K562 (cell line): ENCODE results near the gene SOWAHD. TPM values are rescaled to one million over a fixed set of nuclear protein-coding genes. Genes with fewer than 3 reads are reported as not detected.
A peak's percentile ranks its signal among the peaks of the same experiment; 100 is the strongest.
"Not testable (repeated sequence)": the region's sequence is repeated elsewhere in the genome, so short reads cannot be mapped to it uniquely, and the experiment has no call there.

Experiments
- ATAC-seq: fragments of 200-7000 bp; cut with Tn5 transposase; 3 replicates; pipeline ENCODE4 v1.9.1; 2020; ENCODE audit warnings: moderate library complexity
- BruUV-seq: library from RNA; stranded (reverse); fragments of 400-500 nt; replicated peaks from 2 replicates; lab custom pipeline; 2021; lab: Mats Ljungman, UMichigan
- CTCF ChIA-PET: fragments of 300-600 bp; formaldehyde crosslinking; extraction: SDS; loops from one replicate; lab custom pipeline; 2021; ENCODE audit warnings: low intra/inter-chr PET ratio; lab: Yijun Ruan, JAX
- POLR2A ChIA-PET: fragments of 300-600, 350-650 bp; sonication (Branson Sonifier 250); formaldehyde crosslinking; extraction: SDS; loops from one replicate; lab custom pipeline; 2021; ENCODE audit warnings: antibody characterized with exemption, inconsistent platforms; lab: Yijun Ruan, JAX
- DNase-seq, 4 experiments: peaks; one replicate each; pipeline versions ENCODE4 v3.0.0 to v3.0.0-alpha.2; 2011 to 2018; ENCODE audit warnings: low spot score in 3 of 4, mixed read lengths in 3 of 4; ENCODE audit errors: extremely low read depth in 1 of 4
- FAIRE-seq: peaks from 2 replicates; lab custom pipeline; 2011; peaks lifted over from hg19 to GRCh38; lab: Jason Lieb, UNC
- H2AFZ ChIP-seq: 2 replicates; pipeline ENCODE4 v1.6.0; 2011; ENCODE audit warnings: low read depth, low read length, control low read depth, inconsistent platforms
- H3K27ac ChIP-seq: fragments of 200-600 bp; 3 replicates; pipeline ENCODE4 v1.8.0; 2011; ENCODE audit warnings: low read depth, mild to moderate bottlenecking, control low read depth, inconsistent platforms, low read length, moderate library complexity, mixed read lengths; ENCODE audit errors: extremely low read depth
- H3K27me3 ChIP-seq, 2 experiments: fragments of 300-600 bp in 1 of 2; 2 replicates in 1 of 2; 3 replicates in 1 of 2; pipeline versions ENCODE4 v1.6.0 to v1.8.0; 2011; ENCODE audit warnings: inconsistent platforms in 2 of 2, low read length in 2 of 2, mild to moderate bottlenecking in 1 of 2, mixed read lengths in 1 of 2, moderate library complexity in 1 of 2; ENCODE audit not compliant: control insufficient read depth in 2 of 2, insufficient read depth in 2 of 2
- H3K36me3 ChIP-seq: fragments of 300-600 bp; 3 replicates; pipeline ENCODE4 v1.8.0; 2011; ENCODE audit warnings: mild to moderate bottlenecking, low read length, inconsistent platforms; ENCODE audit not compliant: control insufficient read depth, insufficient read depth
- H3K4me1 ChIP-seq, 2 experiments: fragments of 200-600 bp in 1 of 2; replicated peaks in 1 of 2; 2 replicates in 1 of 2; 3 replicates in 1 of 2; pipeline versions ENCODE4 v1.5.1 to v1.8.0; 2011; ENCODE audit warnings: inconsistent platforms in 2 of 2, low read length in 2 of 2, mild to moderate bottlenecking in 1 of 2, mixed read lengths in 1 of 2, moderate library complexity in 1 of 2; ENCODE audit not compliant: control insufficient read depth in 2 of 2, insufficient read depth in 2 of 2
- H3K4me2 ChIP-seq: 2 replicates; pipeline ENCODE4 v1.6.1; 2011; ENCODE audit warnings: low read length, control low read depth, inconsistent platforms, mixed read lengths; ENCODE audit not compliant: insufficient read depth
- H3K4me3 ChIP-seq: fragments of 200-600 bp; sonication (generic), shearing (Covaris generic); 2 replicates; pipeline ENCODE4 v1.5.1; 2016; ENCODE audit warnings: control low read depth, inconsistent platforms
- H3K79me2 ChIP-seq: fragments of 200-600 bp; 3 replicates; pipeline ENCODE4 v1.8.0; 2011; ENCODE audit warnings: low read length, inconsistent platforms; ENCODE audit not compliant: control insufficient read depth, insufficient read depth
- H3K9ac ChIP-seq, 2 experiments: 2 replicates each; pipeline versions ENCODE4 v1.6.0 to v1.6.1; 2011; ENCODE audit warnings: low read depth in 2 of 2, low read length in 2 of 2, control low read depth in 1 of 2, inconsistent platforms in 1 of 2, mild to moderate bottlenecking in 1 of 2, mixed read lengths in 1 of 2; ENCODE audit not compliant: insufficient read depth in 1 of 2
- H3K9me1 ChIP-seq: one replicate; pipeline ENCODE4 v1.6.0; 2011; ENCODE audit warnings: inconsistent platforms, mild to moderate bottlenecking, low read length, moderate library complexity; ENCODE audit not compliant: control insufficient read depth, insufficient read depth
- H3K9me3 ChIP-seq: replicated peaks from 2 replicates; pipeline ENCODE4 v1.5.1; 2011; ENCODE audit warnings: low read depth, low read length, inconsistent platforms; ENCODE audit not compliant: control insufficient read depth, insufficient read depth
- H4K20me1 ChIP-seq: replicated peaks from 2 replicates; pipeline ENCODE4 v1.6.1; 2011; ENCODE audit warnings: low read length, inconsistent platforms, mixed read lengths; ENCODE audit not compliant: control insufficient read depth, insufficient read depth
- NFYB ChIP-seq: IDR thresholded peaks from 2 replicates; pipeline ENCODE4 v1.6.1; 2011; ENCODE audit warnings: mild to moderate bottlenecking, moderate library complexity; ENCODE audit not compliant: insufficient read length; ENCODE audit errors: extremely low read depth
- ZNF316 ChIP-seq: fragments of 450-650 bp; IDR thresholded peaks from 2 replicates; pipeline ENCODE4 v1.6.1; 2016
- WGBS: fragments of 100-300 bp; shearing (Covaris generic); methylation state at CpG from one replicate; pipeline ENCODE4 v1.1.6; 2016; ENCODE audit warnings: low coverage, mixed read lengths; ENCODE audit not compliant: insufficient coverage; ENCODE audit errors: missing lambda C conversion rate; 5-methylcytosine and 5-hydroxymethylcytosine counted together
- in situ Hi-C: fragments of 300-500 bp; cut with MboI; formaldehyde crosslinking; loops from 4 replicates; pipeline ENCODE4 v1.15.0; 2018; ENCODE audit warnings: inconsistent platforms, mixed read lengths
- intact Hi-C: fragments of 100-400 bp; cut with micrococcal nuclease; formaldehyde crosslinking; loops from 2 replicates; pipeline ENCODE4 v1.14.2; 2022
- polyA plus RNA-seq, 8 experiments: library from polyadenylated mRNA; depleted of rRNA in 4 of 8; stranded (reverse) in 5 of 8; unstranded in 3 of 8; fragments of >200 nt; fragmentation: Nextera tagmentation in 2 of 8; fragmentation: Illumina TruSeq in 1 of 8; extraction: Ambion mirVana in 2 of 8; extraction: Trizol in 1 of 8; gene quantifications; 2 replicates each; pipeline versions ENCODE4 v1.2.1 to v1.2.3, GENCODE V29; 2011 to 2014; ENCODE audit warnings: inconsistent platforms in 1 of 8, missing spikeins in 1 of 8
- total RNA-seq, 7 experiments: library from RNA; depleted of rRNA in 6 of 7; stranded (reverse); fragments of >200 nt in 6 of 7; fragmentation: Illumina TruSeq in 2 of 7; extraction: Trizol in 2 of 7; gene quantifications; 2 replicates each; pipeline versions ENCODE4 v1.2.1 to v1.2.3, GENCODE V29; 2011 to 2021; ENCODE audit warnings: low replicate concordance in 1 of 7
- TF ChIP-seq, protein P1 (sequence below), 2 experiments: fragments of 450-650 bp in 1 of 2; sonication (generic) in 1 of 2; formaldehyde crosslinking in 1 of 2; IDR thresholded peaks in 1 of 2; conservative IDR thresholded peaks in 1 of 2; 2 replicates each; pipeline versions ENCODE4 v1.6.1 to v1.8.1; 2016 to 2023; ENCODE audit warnings: mild to moderate bottlenecking in 2 of 2, moderate library complexity in 2 of 2, inconsistent platforms in 1 of 2, missing genetic modification reagents in 1 of 2

Gene SOWAHD
- total and polyA plus RNA-seq, 9 of the 15 experiments (the other 6 are each of a cell fraction or from before 2014, with no cell fraction given), result 0.13 to 0.29 TPM; not detected in 7

DNA sequence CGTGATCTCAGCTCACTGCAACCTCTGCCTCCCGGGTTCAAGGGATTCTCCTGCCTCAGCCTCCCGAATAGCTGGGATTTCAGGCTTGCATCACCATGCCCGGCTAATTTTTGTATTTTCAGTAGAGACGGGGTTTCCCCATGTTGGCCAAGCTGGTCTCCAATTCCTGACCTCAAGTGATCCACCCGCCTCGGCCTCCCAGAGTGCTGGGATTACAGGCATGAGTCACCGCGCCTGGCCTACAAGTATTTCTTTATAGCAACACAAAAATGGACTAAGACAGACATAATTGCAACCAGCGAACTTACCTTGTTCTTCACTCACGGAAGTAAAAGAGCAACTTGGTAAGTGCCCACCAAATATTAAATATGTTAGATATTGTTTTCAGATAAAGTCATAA is 10.0 kb downstream of the SOWAHD start:
- BruUV-seq, H3K9me1 ChIP-seq, H3K9me3 ChIP-seq, H3K4me1 ChIP-seq, FAIRE-seq, H2AFZ ChIP-seq, H4K20me1 ChIP-seq, ATAC-seq, intact Hi-C loops, DNase-seq, H3K27ac ChIP-seq, H3K79me2 ChIP-seq, H3K36me3 ChIP-seq, H3K9ac ChIP-seq, H3K27me3 ChIP-seq, H3K4me3 ChIP-seq, H3K4me2 ChIP-seq: not testable (repeated sequence)
- in situ Hi-C loops, result loop anchor here (10.0 kb wide), 1 partner anchor 254 kb away; no protein-coding TSS in a partner anchor
- TF ChIP-seq, protein P1, sequence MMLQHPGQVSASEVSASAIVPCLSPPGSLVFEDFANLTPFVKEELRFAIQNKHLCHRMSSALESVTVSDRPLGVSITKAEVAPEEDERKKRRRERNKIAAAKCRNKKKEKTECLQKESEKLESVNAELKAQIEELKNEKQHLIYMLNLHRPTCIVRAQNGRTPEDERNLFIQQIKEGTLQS (IDR thresholded peaks at IDR 0.05), result 0 out of 2 replicates have a peak, but pooled peaks have one; percentile 21
- TF ChIP-seq, protein P1 (CRISPR knock-in tag; conservative IDR thresholded peaks at IDR 0.05), result not testable (repeated sequence)
- POLR2A ChIA-PET, result interaction anchor here (1.0 kb wide), 1 partner anchor 11 kb away, joined by 4 read pairs; no protein-coding TSS in a partner anchor
- CTCF ChIA-PET, result interaction anchor here (0.7 kb wide), 1 partner anchor 17 kb away, joined by 3 read pairs; no protein-coding TSS in a partner anchor
- WGBS, result 72% methylated on average over 8 of the region's 11 CpGs

DNA sequence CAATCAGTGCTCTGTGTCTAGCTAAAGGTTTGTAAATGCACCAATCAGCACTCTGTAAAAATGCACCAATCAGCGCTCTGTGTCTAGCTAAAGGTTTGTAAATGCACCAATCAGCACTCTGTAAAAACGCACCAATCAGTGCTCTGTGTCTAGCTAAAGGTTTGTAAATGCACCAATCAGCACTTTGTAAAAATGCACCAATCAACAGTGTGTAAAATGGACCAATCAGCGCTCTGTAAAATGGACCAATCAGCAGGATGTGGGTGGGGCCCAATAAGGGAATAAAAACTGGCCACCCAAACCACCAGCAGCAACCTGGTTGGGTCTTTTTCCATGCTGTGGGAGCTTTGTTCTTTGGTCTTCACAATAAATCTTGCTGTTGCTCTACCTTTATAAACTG is 11.0 kb downstream of the SOWAHD start:
- H3K27me3 ChIP-seq, H3K4me3 ChIP-seq, DNase-seq, CTCF ChIA-PET, ATAC-seq, BruUV-seq, H3K27ac ChIP-seq, H3K9me1 ChIP-seq, H4K20me1 ChIP-seq, H3K4me1 ChIP-seq, H2AFZ ChIP-seq, H3K79me2 ChIP-seq, H3K4me2 ChIP-seq, H3K9me3 ChIP-seq, H3K36me3 ChIP-seq, intact Hi-C loops, H3K9ac ChIP-seq, FAIRE-seq: not testable (repeated sequence)
- TF ChIP-seq ZNF316, result 0 out of 2 replicates have a peak, but pooled peaks have one; percentile 9
- TF ChIP-seq NFYB, result peak; percentile 69
- in situ Hi-C loops, result loop anchor here (10.0 kb wide), 1 partner anchor 255 kb away; no protein-coding TSS in a partner anchor
- POLR2A ChIA-PET, result interaction anchor here (0.7 to 1.5 kb wide), 2 partner anchors 22 to 150 kb away, joined by 4 to 5 read pairs; partner anchors contain the start of gene RPL39
- 83% methylated on average over 1 of the region's 3 CpGs for WGBS
